EH (cell line): Measurements from ENCODE around the gene THUMPD3.
A peak's percentile ranks its signal among the peaks of the same experiment; 100 is the strongest.

Source experiments
- DNase-seq: peaks from one replicate; pipeline ENCODE4 v3.0.0-alpha.2; 2015; ENCODE audit warnings: low read depth

THUMPD3 gene

GRCh38 chr3:9397906-9398699, 35.2 kb downstream of the THUMPD3 start:
- DNase-seq, result peak; percentile 56

- peak; percentile 57 for DNase-seq
Measured at GRCh38 chr3:9398700-9399336, 36.0 kb downstream of the THUMPD3 start.

- peak; percentile 38 for DNase-seq
Measured at GRCh38 chr3:9399337-9399703, 36.5 kb downstream of the THUMPD3 start.

GRCh38 chr3:9399746-9400145, 36.9 kb downstream of the THUMPD3 start:
- DNase-seq, result peak; percentile 96

GRCh38 chr3:9400616-9401015, 37.8 kb downstream of the THUMPD3 start:
- no peak for DNase-seq

GRCh38 chr3:9401986-9402385, 39.1 kb downstream of the THUMPD3 start:
- no peak for DNase-seq

GRCh38 chr3:9402410-9403228, 39.8 kb downstream of the THUMPD3 start:
- no peak for DNase-seq

- no peak for DNase-seq
Measured at GRCh38 chr3:9403463-9403862, 40.6 kb downstream of the THUMPD3 start.

GRCh38 chr3:9404680-9405079, 41.8 kb downstream of the THUMPD3 start:
- DNase-seq, result no peak

- no peak for DNase-seq
Measured at GRCh38 chr3:9405756-9406155, 42.9 kb downstream of the THUMPD3 start.

- no peak for DNase-seq
Measured at GRCh38 chr3:9406856-9407626, 44.2 kb downstream of the THUMPD3 start.

GRCh38 chr3:9408061-9408460, 45.2 kb downstream of the THUMPD3 start:
- DNase-seq, result no peak

- no peak for DNase-seq
Measured at GRCh38 chr3:9408546-9408945, 45.7 kb downstream of the THUMPD3 start.

GRCh38 chr3:9409981-9410854, 47.4 kb downstream of the THUMPD3 start:
- DNase-seq, result no peak

GRCh38 chr3:9411302-9411701, 48.4 kb downstream of the THUMPD3 start:
- DNase-seq, result no peak

GRCh38 chr3:9412293-9412692, 49.4 kb downstream of the THUMPD3 start:
- no peak for DNase-seq

GRCh38 chr3:9414826-9415225, 52.0 kb downstream of the THUMPD3 start:
- DNase-seq, result no peak

GRCh38 chr3:9415485-9416138, 52.8 kb downstream of the THUMPD3 start:
- no peak for DNase-seq

GRCh38 chr3:9416139-9416780, 53.4 kb downstream of the THUMPD3 start:
- DNase-seq, result peak; percentile 71
